ENCODE data around the gene SLIT1. TPM values are rescaled to one million over a fixed set of nuclear protein-coding genes. Genes with fewer than 3 reads are reported as not detected.

Gene SLIT1
- total RNA-seq, 1 experiment from 2014 or later, result 0.41 TPM

DNA sequence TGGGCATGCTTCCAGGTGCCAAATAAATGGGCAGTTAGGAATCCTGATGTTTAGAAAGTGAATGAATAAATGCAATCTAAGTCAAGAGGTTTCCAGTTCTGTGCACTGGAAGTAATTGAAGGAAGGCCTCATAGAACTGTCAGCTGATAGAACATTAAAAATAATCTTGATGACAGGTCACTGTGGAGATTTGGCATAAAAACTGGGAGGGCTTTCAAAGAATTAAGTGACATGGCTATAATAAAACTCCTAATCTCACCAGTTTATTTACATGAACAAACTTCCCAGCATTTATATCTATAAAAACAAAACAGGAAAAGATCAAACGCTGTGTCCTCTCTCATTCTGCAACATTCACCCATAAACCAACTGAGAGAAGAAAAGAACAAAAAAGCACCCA lies 170.5 kb downstream of the SLIT1 start:
- H3K4me1 Mint-ChIP-seq (ENCODE audit: low read depth, unreplicated experiment), result no peaks in the 10 kb centered on the region
- no peaks in the 10 kb centered on the region for H3K9me3 ChIP-seq
- no peaks in the 10 kb centered on the region for H3K36me3 Mint-ChIP-seq (ENCODE audit: insufficient read depth, unreplicated experiment)
- no peaks in the 10 kb centered on the region for H3K27me3 Mint-ChIP-seq (ENCODE audit: insufficient read depth, unreplicated experiment)
- TF ChIP-seq, protein P1, sequence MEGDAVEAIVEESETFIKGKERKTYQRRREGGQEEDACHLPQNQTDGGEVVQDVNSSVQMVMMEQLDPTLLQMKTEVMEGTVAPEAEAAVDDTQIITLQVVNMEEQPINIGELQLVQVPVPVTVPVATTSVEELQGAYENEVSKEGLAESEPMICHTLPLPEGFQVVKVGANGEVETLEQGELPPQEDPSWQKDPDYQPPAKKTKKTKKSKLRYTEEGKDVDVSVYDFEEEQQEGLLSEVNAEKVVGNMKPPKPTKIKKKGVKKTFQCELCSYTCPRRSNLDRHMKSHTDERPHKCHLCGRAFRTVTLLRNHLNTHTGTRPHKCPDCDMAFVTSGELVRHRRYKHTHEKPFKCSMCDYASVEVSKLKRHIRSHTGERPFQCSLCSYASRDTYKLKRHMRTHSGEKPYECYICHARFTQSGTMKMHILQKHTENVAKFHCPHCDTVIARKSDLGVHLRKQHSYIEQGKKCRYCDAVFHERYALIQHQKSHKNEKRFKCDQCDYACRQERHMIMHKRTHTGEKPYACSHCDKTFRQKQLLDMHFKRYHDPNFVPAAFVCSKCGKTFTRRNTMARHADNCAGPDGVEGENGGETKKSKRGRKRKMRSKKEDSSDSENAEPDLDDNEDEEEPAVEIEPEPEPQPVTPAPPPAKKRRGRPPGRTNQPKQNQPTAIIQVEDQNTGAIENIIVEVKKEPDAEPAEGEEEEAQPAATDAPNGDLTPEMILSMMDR (IDR thresholded peaks at IDR 0.05; ENCODE audit: insufficient read depth in 1 of 2, low read depth in 1 of 2, low read length in 1 of 2, severe bottlenecking in 1 of 2, unreplicated experiment in 1 of 2), result no peak
- H3K27me3 ChIP-seq (replicated peaks; ENCODE audit: control insufficient read depth, insufficient read depth, low read length), result no peaks in the 10 kb centered on the region
- intact Hi-C loops (cut with micrococcal nuclease; ENCODE audit: unreplicated experiment), result no loop called here
- no peak overlapping the region for H3K4me3 ChIP-seq (ENCODE audit: low read depth, low read length)
- no TSS peak for BruUV-seq (replicated peaks)
- ChIA-PET CTCF (no interaction called here), POLR2A (no interaction called here)
- no peaks in the 10 kb centered on the region for H3K36me3 ChIP-seq (ENCODE audit: control insufficient read depth, insufficient read depth, low read length)
- no peak for DNase-seq
- H3K4me3 Mint-ChIP-seq (ENCODE audit: unreplicated experiment), result no peak overlapping the region
- H3K27ac Mint-ChIP-seq (ENCODE audit: unreplicated experiment), result no peak overlapping the region
- no peaks in the 10 kb centered on the region for H3K9me3 Mint-ChIP-seq (ENCODE audit: unreplicated experiment)
- no peaks in the 10 kb centered on the region for H3K4me1 ChIP-seq

DNA sequence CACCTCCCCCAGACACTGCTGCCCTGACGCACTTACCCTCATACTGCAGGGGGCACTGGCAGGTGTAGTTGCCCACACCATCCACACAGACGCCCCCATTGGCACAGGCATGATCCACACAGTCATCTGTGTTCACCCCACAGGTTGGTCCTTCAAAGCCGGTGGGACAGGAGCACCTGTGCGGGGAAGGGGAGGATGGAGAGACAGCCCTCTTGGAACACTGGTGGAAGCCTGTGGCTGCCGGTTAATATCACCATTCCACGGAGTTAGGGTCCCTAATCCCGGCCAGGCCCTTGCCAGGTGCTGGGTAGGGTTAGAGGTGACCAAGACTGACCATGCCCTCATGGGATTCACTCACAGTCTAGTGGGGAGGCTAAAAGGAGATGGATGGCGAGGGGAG lies 171.8 kb downstream of the SLIT1 start:
- H3K4me1 Mint-ChIP-seq (ENCODE audit: low read depth, unreplicated experiment), result no peaks in the 10 kb centered on the region
- no peak overlapping the region for H3K4me3 Mint-ChIP-seq (ENCODE audit: unreplicated experiment)
- no peaks in the 10 kb centered on the region for H3K9me3 Mint-ChIP-seq (ENCODE audit: unreplicated experiment)
- Histone ChIP-seq H3K4me1 (no peaks in the 10 kb centered on the region), H3K27me3 (replicated peaks; ENCODE audit: control insufficient read depth, insufficient read depth, low read length) (no peaks in the 10 kb centered on the region), H3K36me3 (ENCODE audit: control insufficient read depth, insufficient read depth, low read length) (no peaks in the 10 kb centered on the region), H3K9me3 (no peaks in the 10 kb centered on the region), H3K4me3 (ENCODE audit: low read depth, low read length) (no peak overlapping the region)
- no peaks in the 10 kb centered on the region for H3K27me3 Mint-ChIP-seq (ENCODE audit: insufficient read depth, unreplicated experiment)
- no peak overlapping the region for H3K27ac Mint-ChIP-seq (ENCODE audit: unreplicated experiment)
- CTCF ChIA-PET, result no interaction called here
- intact Hi-C loops (cut with micrococcal nuclease; ENCODE audit: unreplicated experiment), result no loop called here
- TF ChIP-seq, protein P1 (IDR thresholded peaks at IDR 0.05; ENCODE audit: insufficient read depth in 1 of 2, low read depth in 1 of 2, low read length in 1 of 2, severe bottlenecking in 1 of 2, unreplicated experiment in 1 of 2), result no peak
- no peak for DNase-seq
- POLR2A ChIA-PET, result no interaction called here
- no TSS peak for BruUV-seq (replicated peaks)
- H3K36me3 Mint-ChIP-seq (ENCODE audit: insufficient read depth, unreplicated experiment), result no peaks in the 10 kb centered on the region

DNA sequence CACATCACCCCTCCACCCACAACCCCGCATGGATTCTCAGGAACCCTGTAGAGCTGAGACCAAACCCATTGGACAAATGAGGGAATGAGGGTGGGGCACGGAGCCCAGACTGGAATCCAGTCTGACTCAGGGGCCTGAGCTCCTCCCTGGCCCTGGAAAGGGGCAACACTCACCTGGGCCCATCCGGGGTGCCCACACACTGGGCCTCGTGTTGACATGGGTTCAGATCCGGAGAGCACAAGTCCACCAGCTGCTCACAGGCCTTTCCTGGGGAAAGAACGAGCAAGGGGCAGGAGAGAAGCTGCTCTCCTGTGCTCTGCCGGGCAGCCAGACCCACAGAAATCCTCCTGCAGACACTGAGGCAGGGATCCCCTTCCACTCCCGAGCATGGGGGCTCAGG lies 172.2 kb downstream of the SLIT1 start:
- TF ChIP-seq, protein P1 (IDR thresholded peaks at IDR 0.05; ENCODE audit: insufficient read depth in 1 of 2, low read depth in 1 of 2, low read length in 1 of 2, severe bottlenecking in 1 of 2, unreplicated experiment in 1 of 2), result no peak
- ChIA-PET POLR2A (no interaction called here), CTCF (no interaction called here)
- H3K4me1 Mint-ChIP-seq (ENCODE audit: low read depth, unreplicated experiment), result no peaks in the 10 kb centered on the region
- Histone ChIP-seq H3K9me3 (no peaks in the 10 kb centered on the region), H3K36me3 (ENCODE audit: control insufficient read depth, insufficient read depth, low read length) (no peaks in the 10 kb centered on the region), H3K27me3 (replicated peaks; ENCODE audit: control insufficient read depth, insufficient read depth, low read length) (no peaks in the 10 kb centered on the region), H3K4me3 (ENCODE audit: low read depth, low read length) (no peak overlapping the region), H3K4me1 (no peaks in the 10 kb centered on the region)
- DNase-seq, result no peak
- H3K4me3 Mint-ChIP-seq (ENCODE audit: unreplicated experiment), result no peak overlapping the region
- intact Hi-C loops (cut with micrococcal nuclease; ENCODE audit: unreplicated experiment), result no loop called here
- BruUV-seq (replicated peaks), result no TSS peak
- H3K27me3 Mint-ChIP-seq (ENCODE audit: insufficient read depth, unreplicated experiment), result no peaks in the 10 kb centered on the region
- no peaks in the 10 kb centered on the region for H3K9me3 Mint-ChIP-seq (ENCODE audit: unreplicated experiment)
- no peak overlapping the region for H3K27ac Mint-ChIP-seq (ENCODE audit: unreplicated experiment)
- no peaks in the 10 kb centered on the region for H3K36me3 Mint-ChIP-seq (ENCODE audit: insufficient read depth, unreplicated experiment)

All from Caco-2 (cell line).